AG08396 (cell line): ENCODE measurements around the gene LRMDA.

Experiments used
- DNase-seq: peaks from one replicate; pipeline ENCODE4 v3.0.0; 2012; ENCODE audit warnings: low spot score, mixed read lengths

LRMDA gene

GRCh38 chr10:75999001-75999400 lies 567.6 kb downstream of the LRMDA start:
- DNase-seq = no peak

GRCh38 chr10:75999515-76000209 lies 568.2 kb downstream of the LRMDA start:
- no peak for DNase-seq

GRCh38 chr10:76000550-76000949 lies 569.1 kb downstream of the LRMDA start:
- no peak for DNase-seq

DNA sequence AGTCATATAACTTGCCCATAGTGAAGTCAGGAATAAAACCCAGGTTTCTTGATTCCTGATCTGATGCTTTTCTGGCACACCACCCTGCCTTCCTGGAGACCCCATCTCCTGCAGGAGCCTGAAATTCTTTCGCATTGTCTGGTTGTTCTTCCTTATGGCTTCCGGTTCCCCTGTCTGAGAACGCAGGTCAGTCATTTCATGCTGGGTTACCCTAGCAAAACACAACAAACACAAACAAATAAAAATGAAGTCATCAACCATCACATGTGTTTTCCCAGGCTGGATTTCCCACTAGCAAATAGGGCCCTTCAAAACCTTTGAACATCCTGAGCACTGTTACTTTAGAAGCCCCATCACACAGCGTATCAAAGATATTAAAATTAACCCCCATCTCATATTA lies 569.6 kb downstream of the LRMDA start:
- no peak for DNase-seq

DNA sequence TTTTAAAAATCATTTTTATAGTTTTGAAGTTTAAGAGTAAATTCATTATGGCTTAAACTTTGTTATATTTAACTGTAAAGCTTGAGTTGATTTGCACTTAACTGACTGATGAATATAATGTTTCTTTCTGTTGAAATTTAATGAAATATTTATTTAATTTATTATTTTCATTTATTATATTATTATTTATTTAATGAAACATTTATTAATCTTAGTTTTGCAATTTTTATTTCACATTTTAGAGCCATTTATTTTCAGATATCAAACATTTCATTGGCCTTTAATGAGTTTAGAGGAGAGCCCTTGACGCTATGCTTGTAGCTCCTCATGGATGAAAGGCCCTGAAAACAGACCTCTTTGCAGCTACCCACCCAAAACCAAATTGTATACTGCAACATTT lies 570.0 kb downstream of the LRMDA start:
- DNase-seq = no peak

GRCh38 chr10:76002262-76002854 lies 570.9 kb downstream of the LRMDA start:
- no peak for DNase-seq

GRCh38 chr10:76007667-76008181 lies 576.3 kb downstream of the LRMDA start:
- DNase-seq = no peak

DNA sequence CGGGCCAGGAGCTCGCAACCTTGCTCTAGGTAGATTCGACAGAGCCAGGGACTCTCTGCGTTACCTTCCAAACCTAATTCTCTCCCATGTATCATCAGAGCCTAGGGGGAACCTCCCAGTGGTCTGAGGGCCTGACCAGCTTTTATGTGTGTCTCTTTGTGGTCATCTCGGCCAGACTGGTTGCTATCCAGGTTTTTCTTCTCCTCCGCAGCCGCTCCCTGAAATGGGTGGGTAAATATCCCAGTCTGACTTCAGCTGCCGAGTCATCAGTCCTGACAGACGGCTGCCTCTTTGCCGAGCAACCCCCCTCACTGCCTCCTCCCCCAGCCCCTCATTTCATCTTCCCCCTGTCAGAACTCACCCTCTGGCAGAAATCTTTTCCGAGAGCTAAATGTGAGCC lies 578.1 kb downstream of the LRMDA start:
- no peak for DNase-seq

DNA sequence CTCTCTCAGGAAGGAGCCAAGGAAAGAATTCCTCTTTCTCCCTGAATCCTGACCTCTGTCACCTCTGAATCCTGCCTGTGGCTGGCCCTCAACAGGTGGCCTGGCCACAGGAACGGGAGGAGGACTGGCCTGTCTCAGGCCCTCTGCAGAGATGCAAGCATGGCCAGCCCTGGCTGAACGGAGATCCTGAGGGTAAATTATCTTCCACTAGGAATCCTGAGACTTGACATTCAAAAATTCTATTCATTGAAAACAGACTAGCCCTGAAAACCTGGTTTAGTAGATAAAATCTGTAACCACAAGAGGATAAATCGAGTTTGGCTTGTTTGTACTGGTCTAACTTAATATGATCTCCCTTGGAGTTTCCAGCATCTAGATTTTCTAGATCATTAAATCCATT lies 579.3 kb downstream of the LRMDA start:
- no peak for DNase-seq

DNA sequence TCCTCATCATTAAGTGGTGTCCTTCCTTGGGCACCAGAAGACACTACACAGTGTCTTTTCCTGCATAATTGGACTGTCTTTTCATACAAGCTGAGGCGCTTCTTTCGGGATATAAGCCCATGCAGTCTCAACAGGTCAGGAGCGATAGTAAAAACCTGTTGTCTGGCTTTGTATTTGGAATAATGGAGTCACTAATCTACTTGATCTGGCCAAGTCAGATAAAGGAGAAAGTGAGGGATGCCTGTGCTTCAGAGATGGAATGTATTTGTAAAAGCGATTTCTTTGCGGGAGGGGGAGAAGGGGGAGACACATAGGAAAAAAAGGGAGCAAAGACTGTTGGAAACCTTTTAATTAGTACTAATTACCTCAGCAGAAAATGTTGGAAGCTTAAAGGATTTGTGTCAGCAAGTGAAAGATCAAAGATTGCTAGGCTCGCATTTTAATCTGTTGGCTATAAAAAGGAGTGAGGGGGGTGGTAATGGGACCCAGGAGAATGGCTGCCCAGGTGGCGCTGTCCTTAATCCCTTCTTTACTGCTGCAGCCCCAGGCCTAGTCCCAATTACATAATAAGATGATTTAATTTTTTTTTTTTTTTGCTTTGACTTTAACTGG lies 581.4 kb downstream of the LRMDA start:
- no peak for DNase-seq

GRCh38 chr10:76015245-76015644 lies 583.8 kb downstream of the LRMDA start:
- no peak for DNase-seq

DNA sequence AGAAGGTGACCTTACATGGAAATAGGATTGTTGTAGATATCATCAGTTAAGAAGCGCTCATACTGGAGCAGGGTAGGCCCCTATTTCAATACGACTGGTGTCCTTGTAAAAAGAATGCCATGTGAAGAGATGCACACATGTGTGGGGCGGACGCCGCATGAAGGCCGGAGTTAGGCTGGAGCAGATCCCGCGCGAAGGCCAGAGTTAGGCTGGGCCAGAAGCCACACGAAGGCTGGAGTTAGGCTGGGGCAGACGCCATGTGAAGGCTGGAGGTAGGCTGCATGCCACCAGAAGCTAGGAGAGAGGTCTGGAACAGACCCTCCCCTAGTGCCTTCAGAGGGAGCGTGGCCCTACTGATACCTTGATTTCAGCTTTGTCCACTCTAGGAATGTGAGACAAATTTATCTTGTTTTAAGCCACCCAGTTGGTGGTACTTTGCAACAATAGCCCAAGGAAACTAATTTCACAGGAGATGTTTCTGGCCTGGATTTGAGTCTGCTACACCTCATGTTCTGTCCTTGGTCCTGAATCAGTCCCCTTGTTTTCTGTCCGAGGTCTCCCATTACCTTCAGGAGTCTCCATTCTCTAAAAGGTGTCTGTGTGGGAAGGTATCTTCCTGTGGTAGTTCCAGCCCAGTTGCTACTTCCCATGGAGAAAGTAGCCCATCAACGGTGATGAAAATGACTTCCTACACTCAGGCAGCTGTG lies 585.8 kb downstream of the LRMDA start:
- no peak for DNase-seq

GRCh38 chr10:76017733-76018433 lies 586.5 kb downstream of the LRMDA start:
- DNase-seq = no peak

GRCh38 chr10:76020630-76021029 lies 589.2 kb downstream of the LRMDA start:
- DNase-seq = no peak

GRCh38 chr10:76021398-76021797 lies 590.0 kb downstream of the LRMDA start:
- DNase-seq = no peak

DNA sequence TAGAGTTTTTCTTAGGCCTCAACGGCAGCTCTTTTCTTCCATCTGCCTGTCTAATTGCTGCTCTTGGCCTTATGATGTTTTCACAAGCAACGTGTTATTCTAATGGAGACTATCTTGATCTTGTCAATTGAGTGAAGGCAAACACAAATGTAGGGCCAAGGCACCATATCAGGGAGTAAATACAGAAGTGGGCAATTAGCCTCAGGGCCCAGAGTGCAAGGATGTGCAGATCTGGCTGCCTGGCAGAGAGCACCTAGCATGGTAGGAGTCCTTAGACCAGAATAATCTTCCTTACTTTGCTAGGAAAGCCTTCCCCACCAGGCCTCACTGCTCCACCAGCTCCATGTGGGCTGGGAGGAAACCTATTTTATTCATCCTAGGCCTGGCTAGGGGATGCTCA lies 590.9 kb downstream of the LRMDA start:
- no peak for DNase-seq

GRCh38 chr10:76023007-76023406 lies 591.6 kb downstream of the LRMDA start:
- no peak for DNase-seq

GRCh38 chr10:76024460-76025123 lies 593.2 kb downstream of the LRMDA start:
- no peak for DNase-seq

DNA sequence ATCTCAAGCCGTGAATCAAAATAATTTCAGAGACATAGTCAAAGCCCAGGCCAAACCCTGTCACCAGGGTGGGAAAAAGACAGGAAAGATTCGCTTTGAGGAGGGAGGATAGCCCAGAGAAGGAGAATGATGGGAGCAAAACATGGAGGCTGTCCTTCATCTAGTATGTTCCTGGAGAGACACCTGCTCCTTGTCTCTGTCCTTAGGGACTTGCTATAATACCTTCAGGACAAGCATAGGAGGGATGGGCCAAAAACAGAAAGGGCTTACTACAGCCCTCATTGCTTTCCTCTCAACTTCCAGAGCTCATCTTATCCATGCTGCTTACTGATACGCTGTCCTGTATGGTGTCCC lies 593.7 kb downstream of the LRMDA start:
- DNase-seq = no peak

GRCh38 chr10:76026176-76026771 lies 594.9 kb downstream of the LRMDA start:
- DNase-seq = no peak

- DNase-seq = no peak
Measured at GRCh38 chr10:76026905-76027304, 595.5 kb downstream of the LRMDA start.
